Measurements from ENCODE around the gene LARP4B. TPM values are rescaled to one million over a fixed set of nuclear protein-coding genes. Genes with fewer than 3 reads are reported as not detected.
A peak's percentile ranks its signal among the peaks of the same experiment; 100 is the strongest.

LARP4B gene
- total RNA-seq, 1 donor from 2014 or later, result 45.1 TPM

GRCh38 chr10:924524-924859 is 7.0 kb downstream of the LARP4B start:
- DNase-seq (ENCODE audit: low read depth), result no peak

GRCh38 chr10:923844-924523 is 7.5 kb downstream of the LARP4B start:
- no peak for DNase-seq (ENCODE audit: low read depth)

DNA sequence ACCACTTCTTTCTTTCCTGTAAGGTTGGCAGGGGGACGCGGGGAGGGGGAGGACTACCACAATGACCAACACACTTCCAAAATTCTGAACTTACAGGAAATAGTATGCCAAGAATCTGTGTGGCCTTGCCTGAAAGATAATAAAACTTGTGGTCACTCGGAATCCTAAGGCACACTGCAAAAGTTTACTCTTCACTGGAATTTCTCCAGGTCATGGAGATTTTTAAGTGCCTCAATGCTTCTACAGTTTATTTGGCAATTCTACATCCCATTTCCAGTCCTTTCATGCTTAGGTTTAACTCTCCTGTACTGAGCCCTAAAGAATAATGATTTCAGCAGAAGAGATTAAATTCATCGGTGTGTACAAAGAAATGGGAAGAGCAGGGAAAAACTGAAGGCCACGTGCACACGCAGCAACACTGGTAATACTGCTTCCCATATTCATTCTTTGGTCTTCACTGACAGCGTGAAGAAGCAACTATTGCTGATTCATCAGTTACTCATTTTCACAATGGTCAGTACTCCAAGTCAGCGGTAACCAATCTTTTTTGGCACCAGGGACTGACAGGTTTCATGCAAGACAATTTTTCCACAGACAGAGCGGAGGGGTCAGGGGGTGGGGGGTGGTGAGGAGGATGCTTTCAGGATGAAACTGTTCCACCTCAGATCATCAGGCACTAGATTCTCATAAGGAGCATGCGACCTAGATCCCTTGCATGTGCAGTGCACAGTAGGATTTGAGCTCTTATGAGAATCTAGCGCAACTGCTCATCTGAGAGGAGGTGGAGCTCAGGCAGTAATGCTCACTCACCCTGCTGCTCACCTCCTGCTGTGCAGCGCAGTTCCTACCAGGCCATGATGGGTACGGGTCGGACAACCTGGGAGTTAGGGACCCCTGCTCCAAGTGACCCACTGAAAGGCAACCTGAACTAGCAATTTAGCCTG is 9.8 kb downstream of the LARP4B start:
- DNase-seq (ENCODE audit: low read depth), result peak; percentile 85

DNA sequence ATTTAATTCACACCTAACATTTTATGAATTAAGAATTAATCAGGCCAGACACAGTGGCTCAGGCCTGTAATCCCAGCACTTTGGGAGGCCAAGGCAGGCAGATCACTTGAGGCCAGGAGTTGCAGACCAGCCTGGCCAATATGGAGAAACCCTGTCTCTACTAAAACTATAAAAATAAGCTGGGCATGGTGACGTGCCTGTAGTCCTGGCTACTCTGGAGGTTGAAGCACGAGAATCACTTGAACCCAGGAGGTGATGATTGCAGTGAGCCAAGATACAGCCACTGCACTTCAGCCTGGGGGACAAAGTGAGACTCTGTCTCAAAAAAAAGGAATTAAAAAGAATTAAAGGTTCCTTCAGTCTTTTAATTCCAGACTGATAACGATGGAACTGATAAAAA is 11.1 kb downstream of the LARP4B start:
- no peak for DNase-seq (ENCODE audit: low read depth)

DNA sequence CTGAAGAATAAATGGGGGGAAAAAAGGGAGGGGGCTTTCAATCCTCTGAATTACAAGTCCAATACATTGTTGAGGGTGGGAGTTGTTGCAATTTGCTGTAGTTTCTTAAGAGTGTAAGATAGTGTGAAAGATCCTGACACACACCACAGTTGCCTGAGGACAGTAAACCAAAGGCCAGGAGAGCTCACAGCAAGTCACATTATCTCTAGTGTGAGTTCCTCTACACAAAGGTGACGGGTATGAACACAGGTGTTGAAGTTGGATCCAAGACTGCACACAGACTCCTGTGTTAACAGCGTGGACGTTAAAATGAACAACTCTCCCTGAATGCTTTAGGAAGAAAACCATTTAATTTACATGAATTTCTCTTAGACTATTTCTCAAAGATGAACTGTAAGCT is 12.0 kb downstream of the LARP4B start:
- DNase-seq (ENCODE audit: low read depth), result no peak

DNA sequence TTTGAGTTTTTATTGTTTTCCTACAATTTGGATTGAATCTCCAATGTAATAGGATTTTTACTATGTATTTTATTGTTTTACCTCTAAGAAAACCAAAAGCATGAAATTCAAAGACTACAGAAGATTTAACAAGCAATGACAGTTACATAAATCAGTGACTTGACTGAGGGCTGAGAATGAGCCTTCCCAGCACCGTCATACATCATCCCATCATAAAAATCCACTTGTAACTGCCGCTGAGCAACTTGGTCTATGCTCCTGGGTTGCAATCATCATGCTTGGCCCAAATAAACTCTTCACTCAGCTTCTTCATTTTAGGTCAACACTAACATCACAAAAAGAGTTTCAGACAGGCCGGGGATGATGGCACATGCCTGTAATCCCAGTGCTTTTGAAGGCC is 13.5 kb downstream of the LARP4B start:
- no peak for DNase-seq (ENCODE audit: low read depth)

GRCh38 chr10:917416-917720 is 14.1 kb downstream of the LARP4B start:
- no peak for DNase-seq (ENCODE audit: low read depth)

- DNase-seq (ENCODE audit: low read depth), result no peak
These were observed 14.6 kb downstream of the LARP4B start for GRCh38 chr10:916716-917415.

DNA sequence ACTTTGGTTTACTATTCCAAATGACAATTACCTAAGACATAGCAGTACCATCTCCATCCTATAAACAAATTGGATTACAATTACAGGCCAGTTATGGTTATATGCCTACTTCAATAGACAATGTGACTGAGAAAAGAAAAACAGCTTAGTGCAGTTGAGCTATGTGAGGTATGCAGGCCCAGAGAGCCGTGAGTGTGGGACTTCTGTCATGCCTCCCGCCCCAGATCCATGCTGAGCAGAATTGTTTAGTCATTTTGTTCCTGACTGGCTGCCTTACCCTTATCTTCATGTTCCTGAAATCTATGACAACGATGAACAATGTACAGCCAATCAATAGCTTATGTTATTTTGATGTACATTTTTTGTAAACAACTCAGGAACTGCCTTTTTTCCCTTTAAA is 21.7 kb downstream of the LARP4B start:
- peak; percentile 60 for DNase-seq (ENCODE audit: low read depth)

DNA sequence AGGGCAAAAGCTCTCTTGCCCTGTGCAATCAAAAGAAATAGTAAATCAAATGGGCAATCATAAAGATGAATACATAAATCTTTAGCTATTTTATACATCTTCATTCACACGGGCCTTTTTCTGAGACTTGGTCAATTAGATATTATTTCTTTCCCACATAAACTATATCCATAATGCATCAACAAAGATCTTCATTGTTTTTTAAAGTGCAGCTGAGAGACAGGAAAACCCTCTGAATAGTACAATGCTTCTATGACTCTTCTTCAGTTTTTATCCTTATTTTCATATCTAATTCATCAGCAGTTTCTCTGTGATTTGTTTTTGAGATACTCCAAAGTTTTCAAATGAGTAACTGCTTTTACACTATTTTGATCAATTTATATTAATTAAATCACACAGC is 25.5 kb downstream of the LARP4B start:
- DNase-seq (ENCODE audit: low read depth), result no peak

GRCh38 chr10:905503-905902 is 26.0 kb downstream of the LARP4B start:
- no peak for DNase-seq (ENCODE audit: low read depth)

DNA sequence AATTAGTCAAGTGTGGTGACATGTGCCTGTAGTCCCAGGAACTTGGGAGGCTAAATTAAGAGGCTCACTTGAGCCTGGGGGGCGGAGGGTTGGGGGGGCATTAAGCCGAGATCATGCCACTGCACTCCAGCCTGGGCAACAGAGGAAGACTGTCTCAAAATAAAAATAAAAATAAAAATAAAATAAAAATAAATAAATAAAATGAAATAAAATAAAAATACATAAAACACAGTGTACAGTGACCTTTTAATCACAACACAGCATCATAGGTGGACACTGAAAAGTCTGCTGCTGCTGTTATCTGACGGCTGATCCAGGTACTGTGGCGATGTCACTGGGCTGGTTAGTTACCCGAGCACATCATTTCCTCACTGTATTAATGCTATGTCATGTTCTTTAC is 27.1 kb downstream of the LARP4B start:
- no peak for DNase-seq (ENCODE audit: low read depth)

- DNase-seq (ENCODE audit: low read depth), result no peak
These were observed 33.4 kb downstream of the LARP4B start for GRCh38 chr10:898141-898540.

DNA sequence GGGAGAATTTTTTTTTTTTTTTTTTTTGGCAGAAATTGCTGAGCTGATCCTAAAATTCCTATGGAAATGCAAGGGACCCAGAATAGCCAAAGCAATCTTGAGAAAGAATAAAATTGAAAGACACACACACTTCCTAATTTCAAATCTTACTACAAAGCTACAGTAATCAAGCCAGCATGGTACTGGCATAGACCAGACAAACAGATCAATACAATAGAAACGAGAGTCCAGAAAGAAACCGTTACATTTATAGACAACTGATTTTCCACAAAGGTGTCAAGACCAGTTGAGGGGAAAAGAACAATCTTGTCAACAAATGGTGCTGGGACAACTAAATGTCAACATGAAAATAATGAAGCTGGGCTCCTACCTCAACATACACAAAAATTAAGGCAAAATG is 34.5 kb downstream of the LARP4B start:
- DNase-seq (ENCODE audit: low read depth), result no peak

DNA sequence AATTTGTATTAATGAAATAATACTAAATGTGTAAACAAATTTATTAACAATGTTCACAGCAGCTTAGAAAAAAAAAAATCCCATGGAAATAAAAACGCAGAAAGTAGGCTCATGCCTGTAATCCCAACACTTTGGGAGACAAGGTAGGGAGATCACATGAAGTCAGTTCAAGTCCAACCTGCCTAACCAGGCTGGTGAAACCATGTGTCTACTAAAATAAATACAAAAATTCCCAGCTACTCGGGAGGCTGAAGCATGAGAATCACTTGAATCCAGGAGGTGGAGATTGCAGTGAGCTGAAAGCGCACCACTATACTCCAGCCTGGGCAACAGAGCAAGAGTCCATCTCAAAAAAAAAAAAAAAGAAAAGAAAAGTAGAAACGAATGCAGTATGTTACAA is 36.2 kb downstream of the LARP4B start:
- no peak for DNase-seq (ENCODE audit: low read depth)

GRCh38 chr10:878895-879294 is 52.6 kb downstream of the LARP4B start:
- peak; percentile 47 for DNase-seq (ENCODE audit: low read depth)

- DNase-seq (ENCODE audit: low read depth), result no peak
These were observed 53.2 kb downstream of the LARP4B start for GRCh38 chr10:878333-878759.

DNA sequence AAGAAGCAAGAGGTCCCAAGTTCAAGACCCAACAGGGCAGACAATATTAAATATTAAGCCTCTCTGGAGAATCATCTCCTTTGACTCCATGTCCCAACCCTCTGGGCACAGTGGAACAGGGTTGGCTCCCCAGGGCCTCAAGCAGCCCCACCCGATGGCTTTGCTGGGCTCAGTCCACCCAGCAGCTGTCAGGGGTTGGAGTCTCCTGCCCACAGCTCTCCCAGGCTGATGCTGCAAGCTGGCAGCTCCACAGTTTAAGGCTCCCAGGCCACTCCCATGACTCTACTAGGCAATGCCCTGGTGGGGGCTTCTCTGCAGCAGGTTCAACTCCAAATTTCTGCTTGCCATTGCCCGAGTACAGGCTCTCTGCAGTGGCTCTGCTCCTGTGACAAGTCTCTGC is 55.1 kb downstream of the LARP4B start:
- no peak for DNase-seq (ENCODE audit: low read depth)

GRCh38 chr10:873020-873419 is 58.5 kb downstream of the LARP4B start:
- DNase-seq (ENCODE audit: low read depth), result no peak

DNA sequence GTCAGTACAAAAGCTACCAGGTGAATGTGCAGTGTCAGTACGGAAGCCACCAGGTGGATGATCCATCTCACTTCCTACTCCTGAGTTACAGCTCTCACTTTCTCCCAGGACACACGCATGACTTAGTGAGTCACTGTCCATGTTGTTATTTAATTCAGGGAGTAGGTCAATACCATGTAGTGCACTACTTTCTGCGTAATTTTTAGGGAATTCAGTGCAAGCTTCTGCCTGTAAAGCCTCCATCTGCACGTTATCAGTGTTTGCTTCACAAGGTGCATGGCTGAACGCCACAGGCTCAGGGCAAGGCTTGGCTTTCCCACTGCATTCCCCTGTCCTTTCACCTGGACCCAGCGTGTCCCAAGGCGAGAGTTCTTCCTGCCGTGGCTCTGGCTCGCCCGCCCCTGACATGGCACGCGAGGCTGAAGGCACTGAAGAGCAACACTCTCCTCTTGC is 59.5 kb downstream of the LARP4B start:
- DNase-seq (ENCODE audit: low read depth), result no peak

- no peak for DNase-seq (ENCODE audit: low read depth)
These were observed 60.8 kb downstream of the LARP4B start for GRCh38 chr10:870564-871166.

- no peak for DNase-seq (ENCODE audit: low read depth)
These were observed 62.3 kb downstream of the LARP4B start for GRCh38 chr10:869171-869570.

Data from renal cortical epithelial cell (primary cell).